Esophagus squamous epithelium (tissue), 5 donors: Measurements from ENCODE around the gene IDUA. TPM values are rescaled to one million over a fixed set of nuclear protein-coding genes. Genes with fewer than 3 reads are reported as not detected.
"Not testable (repeated sequence)": the region's sequence is repeated elsewhere in the genome, so short reads cannot be mapped to it uniquely, and the experiment has no call there.

Experiments used
- DNase-seq: peaks from one replicate; lab custom pipeline; 2025; lab: John Stamatoyannopoulos, UW
- H3K27ac ChIP-seq, 4 donors: fragments of 200-600 bp; sonication (generic); one replicate each; pipeline ENCODE4 v1.5.1; 2016 to 2019; ENCODE audit warnings: mild to moderate bottlenecking in 1 of 4
- H3K27me3 ChIP-seq, 4 donors: fragments of 200-600 bp; sonication (generic); 1 replicate in 3 of 4; 2 replicates in 1 of 4; pipeline versions ENCODE4 v1.5.1 to v1.6.0; 2017 to 2021; ENCODE audit warnings: antibody characterized with exemption in 1 of 4
- H3K36me3 ChIP-seq, 3 donors: fragments of 200-600 bp; sonication (generic); one replicate each; pipeline ENCODE4 v1.5.1; 2016 to 2019
- H3K4me1 ChIP-seq, 3 donors: fragments of 200-600 bp; sonication (generic); one replicate each; pipeline ENCODE4 v1.5.1; 2017 to 2019
- H3K4me3 ChIP-seq, 4 donors: fragments of 200-600 bp; sonication (generic); 1 replicate in 3 of 4; 2 replicates in 1 of 4; pipeline ENCODE4 v1.5.1; 2016 to 2019; ENCODE audit warnings: mild to moderate bottlenecking in 2 of 4, moderate library complexity in 1 of 4
- H3K9me3 ChIP-seq, 3 donors: fragments of 200-600 bp; sonication (generic); one replicate each; pipeline ENCODE4 v1.5.1; 2016 to 2019
- POLR2A ChIP-seq, 4 donors: fragments of 450-650 bp; IDR thresholded peaks; one replicate each; pipeline ENCODE4 v1.6.1; 2017; ENCODE audit warnings: antibody characterized with exemption in 4 of 4, mild to moderate bottlenecking in 4 of 4, moderate library complexity in 3 of 4
- WGBS, 2 donors: methylation state at CpG; one replicate each; pipeline ENCODE4 v1.1.5; 2018; 5-methylcytosine and 5-hydroxymethylcytosine counted together
- intact Hi-C: fragments of 100-400 bp; cut with DNase I; formaldehyde crosslinking; loops from one replicate; pipeline ENCODE4 v1.15.0; 2022
- total RNA-seq, 4 donors: library from RNA; depleted of rRNA; stranded (reverse); fragments of >200 nt; gene quantifications; one replicate each; pipeline ENCODE4 v1.1.0, GENCODE V29; 2016
- TF ChIP-seq, protein P1 (sequence below), 6 experiments: fragments of 450-650 bp in 4 of 6; fragments of 200-600 bp in 2 of 6; sonication (generic) in 2 of 6; IDR thresholded peaks; one replicate each; pipeline ENCODE4 v1.5.1; 2016 to 2019; ENCODE audit warnings: antibody characterized with exemption in 6 of 6, mild to moderate bottlenecking in 4 of 6, moderate library complexity in 4 of 6
- donor health status: DM: yes; HTN: yes; CAD: no.

The IDUA gene
- total RNA-seq, 4 donors from 2014 or later = 4.3 to 20.5 (median 14.1) TPM

DNA sequence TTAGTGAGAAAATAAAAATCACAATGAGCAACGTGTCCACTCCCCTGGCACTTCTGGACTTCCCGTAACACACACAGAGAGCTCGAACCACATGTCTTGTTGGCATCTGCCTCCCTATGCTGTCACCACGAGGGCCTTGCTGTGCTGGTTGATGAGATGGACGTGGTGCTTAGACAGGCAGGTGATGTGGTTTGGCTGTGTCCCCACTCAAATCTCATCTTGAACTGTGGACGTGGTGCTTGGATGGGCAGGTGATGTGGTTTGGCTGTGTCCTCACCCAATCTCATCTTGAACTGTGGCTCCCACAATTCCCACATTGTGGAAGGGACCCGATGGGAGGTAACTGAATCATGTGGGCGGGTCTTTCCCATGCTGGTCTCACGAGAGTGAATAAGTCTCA, 64.6 kb downstream of the IDUA start:
- Histone ChIP-seq H3K9me3 (no peaks in the 10 kb centered on the region), H3K36me3 (no peaks in the 10 kb centered on the region), H3K27me3 (peaks cover 0 to 85% (median 0%) of the 10 kb centered on the region in 4 donors), H3K4me3 (no peak overlapping the region), H3K4me1 (peaks cover 12 to 44% (median 24%) of the 10 kb centered on the region in 3 donors), H3K27ac (no peak overlapping the region)
- TF ChIP-seq, protein P1, sequence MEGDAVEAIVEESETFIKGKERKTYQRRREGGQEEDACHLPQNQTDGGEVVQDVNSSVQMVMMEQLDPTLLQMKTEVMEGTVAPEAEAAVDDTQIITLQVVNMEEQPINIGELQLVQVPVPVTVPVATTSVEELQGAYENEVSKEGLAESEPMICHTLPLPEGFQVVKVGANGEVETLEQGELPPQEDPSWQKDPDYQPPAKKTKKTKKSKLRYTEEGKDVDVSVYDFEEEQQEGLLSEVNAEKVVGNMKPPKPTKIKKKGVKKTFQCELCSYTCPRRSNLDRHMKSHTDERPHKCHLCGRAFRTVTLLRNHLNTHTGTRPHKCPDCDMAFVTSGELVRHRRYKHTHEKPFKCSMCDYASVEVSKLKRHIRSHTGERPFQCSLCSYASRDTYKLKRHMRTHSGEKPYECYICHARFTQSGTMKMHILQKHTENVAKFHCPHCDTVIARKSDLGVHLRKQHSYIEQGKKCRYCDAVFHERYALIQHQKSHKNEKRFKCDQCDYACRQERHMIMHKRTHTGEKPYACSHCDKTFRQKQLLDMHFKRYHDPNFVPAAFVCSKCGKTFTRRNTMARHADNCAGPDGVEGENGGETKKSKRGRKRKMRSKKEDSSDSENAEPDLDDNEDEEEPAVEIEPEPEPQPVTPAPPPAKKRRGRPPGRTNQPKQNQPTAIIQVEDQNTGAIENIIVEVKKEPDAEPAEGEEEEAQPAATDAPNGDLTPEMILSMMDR (IDR thresholded peaks at IDR 0.05) = no peak
- intact Hi-C loops = no loop called here
- no peak for DNase-seq
- 57 to 81% methylated on average over 7 to 9 of the region's 9 CpGs for WGBS, 2 donors

DNA sequence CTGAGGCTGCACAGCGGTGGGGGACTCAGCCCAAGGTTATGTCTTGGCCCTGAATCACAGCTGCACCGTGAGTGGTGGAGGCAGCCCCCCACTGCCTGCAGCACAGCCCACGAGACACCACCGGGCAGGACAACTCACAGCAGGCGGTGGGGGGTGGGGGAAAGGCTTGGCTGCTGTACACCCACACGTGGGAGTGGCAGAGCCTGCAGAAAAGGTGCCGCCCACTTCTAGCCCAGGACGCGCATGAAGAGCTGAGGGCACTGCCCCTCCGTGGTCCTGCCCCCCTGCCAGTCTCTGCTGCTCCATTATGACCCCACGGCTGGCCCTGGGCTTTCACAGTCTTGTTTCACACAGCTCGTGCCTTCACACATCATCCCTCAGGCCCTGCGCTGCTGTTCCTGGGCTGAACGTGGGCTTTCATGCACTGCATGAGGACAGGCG, 65.4 kb downstream of the IDUA start:
- WGBS, 2 donors = 50 to 56% methylated on average over 4 to 10 of the region's 15 CpGs
- no peaks in the 10 kb centered on the region for H3K9me3 ChIP-seq
- no peak for DNase-seq
- TF ChIP-seq, protein P1 (IDR thresholded peaks at IDR 0.05) = no peak
- no peak for TF ChIP-seq POLR2A (IDR thresholded peaks at IDR 0.05)
- intact Hi-C loops = no loop called here
- no peak overlapping the region for H3K27ac ChIP-seq
- peaks cover 0 to 89% (median 0%) of the 10 kb centered on the region in 4 donors for H3K27me3 ChIP-seq
- peaks cover 7 to 38% (median 19%) of the 10 kb centered on the region in 3 donors for H3K4me1 ChIP-seq
- H3K36me3 ChIP-seq = no peaks in the 10 kb centered on the region
- H3K4me3 ChIP-seq = no peak overlapping the region

DNA sequence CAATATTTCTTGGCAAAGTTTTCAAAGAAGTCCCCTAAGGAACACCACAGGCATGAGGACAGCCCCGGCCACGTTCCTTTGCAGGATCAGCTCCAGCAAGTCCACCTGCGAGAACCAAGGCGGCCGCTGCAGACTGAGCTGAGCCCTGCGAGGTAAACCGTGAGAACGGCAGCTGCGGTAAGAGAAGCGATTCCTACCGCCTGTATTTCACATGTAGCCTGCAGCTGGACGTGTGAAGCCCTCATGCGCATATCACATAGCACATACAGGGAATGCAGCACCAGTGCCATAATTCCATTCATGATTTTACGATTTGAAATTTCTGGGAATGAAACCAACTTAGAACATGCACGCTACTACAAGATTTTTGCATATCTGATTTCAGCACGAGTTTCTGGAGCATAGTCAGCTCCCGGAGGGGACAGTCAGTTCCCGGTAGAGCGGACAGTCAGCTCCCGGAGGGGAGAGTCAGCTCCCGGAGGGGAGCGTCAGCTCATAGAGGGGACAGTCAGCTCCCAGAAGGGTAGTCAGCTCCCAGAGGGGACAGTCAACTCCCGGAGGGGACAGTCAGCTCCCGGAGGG, 66.3 kb downstream of the IDUA start:
- H3K36me3 ChIP-seq = no peaks in the 10 kb centered on the region
- DNase-seq = no peak
- peaks cover 4 to 29% (median 12%) of the 10 kb centered on the region in 3 donors for H3K4me1 ChIP-seq
- peaks cover 0 to 96% (median 0%) of the 10 kb centered on the region in 4 donors for H3K27me3 ChIP-seq
- TF ChIP-seq, protein P1 (IDR thresholded peaks at IDR 0.05) = no peak
- TF ChIP-seq POLR2A (IDR thresholded peaks at IDR 0.05) = no peak
- intact Hi-C loops = no loop called here
- no peak overlapping the region for H3K27ac ChIP-seq
- no peaks in the 10 kb centered on the region for H3K9me3 ChIP-seq
- peak overlapping the region in 1 of 4 donors; percentile 37 for H3K4me3 ChIP-seq
- WGBS, 2 donors = 21 to 31% methylated on average over 16 to 17 of the region's 24 CpGs

DNA sequence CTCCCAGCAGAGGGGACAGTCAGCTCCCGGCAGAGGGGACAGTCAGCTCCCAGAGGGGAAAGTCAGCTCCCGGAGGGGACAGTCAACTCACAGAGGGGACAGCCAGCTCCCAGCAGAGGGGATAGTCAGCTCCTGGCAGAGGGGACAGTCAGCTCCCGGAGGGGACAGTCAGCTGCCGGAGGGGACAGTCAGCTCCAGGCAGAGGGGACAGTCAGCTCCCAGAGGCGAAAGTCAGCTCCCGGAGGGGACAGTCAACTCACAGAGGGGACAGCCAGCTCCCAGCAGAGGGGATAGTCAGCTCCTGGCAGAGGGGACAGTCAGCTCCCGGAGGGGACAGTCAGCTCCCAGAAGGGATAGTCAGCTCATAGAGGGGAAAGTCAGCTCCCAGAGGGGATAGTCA, 67.0 kb downstream of the IDUA start:
- DNase-seq, H3K36me3 ChIP-seq, H3K27ac ChIP-seq, intact Hi-C loops, H3K9me3 ChIP-seq: not testable (repeated sequence)
- 62% methylated on average over 6 of the region's 7 CpGs; no CpG with 5 or more reads in 1 of the 2 donors for WGBS, 2 donors
- peaks cover 0 to 98% (median 0%) of the 10 kb centered on the region in 4 donors for H3K27me3 ChIP-seq
- H3K4me3 ChIP-seq = peak overlapping the region in 1 of 4 donors; percentile 37
- peaks cover 4 to 36% (median 12%) of the 10 kb centered on the region in 3 donors for H3K4me1 ChIP-seq

Other genes starting within 250 kb of the IDUA start
- under 1 TPM in 2 of 4 donors, not detected in 2; 0.44 to 0.57 TPM for gene CPLX1, start 160.9 kb upstream of the IDUA start, total RNA-seq
- 10 to 100 TPM; 70.6 to 97.8 (median 80.7) TPM for gene GAK, start 54.7 kb upstream of the IDUA start, total RNA-seq
- 10 to 100 TPM in 3 of 4 donors, 1 to 10 TPM in 1; 8.4 to 22.9 (median 19.7) TPM for gene TMEM175, start 54.6 kb upstream of the IDUA start, total RNA-seq
- gene DGKQ, start 13.5 kb upstream of the IDUA start, total RNA-seq = 10 to 100 TPM in 2 of 4 donors, 1 to 10 TPM in 2; 9.5 to 12.0 (median 10.7) TPM
- gene SLC26A1, start 6.4 kb downstream of the IDUA start, total RNA-seq = not detected
- gene FGFRL1, start 24.6 kb downstream of the IDUA start, total RNA-seq = 10 to 100 TPM in 1 of 4 donors, 1 to 10 TPM in 3; 2.8 to 10.1 (median 4.7) TPM
- 1 to 10 TPM in 2 of 4 donors, under 1 TPM in 2; 0.53 to 6.3 (median 1.9) TPM for gene RNF212, start 126.5 kb downstream of the IDUA start, total RNA-seq
- gene SPON2, start 185.5 kb downstream of the IDUA start, total RNA-seq = 10 to 100 TPM; 14.5 to 53.4 (median 21.3) TPM